Caco-2 (cell line): Measurements from ENCODE around the gene PLEKHM1. TPM values are rescaled to one million over a fixed set of nuclear protein-coding genes. Genes with fewer than 3 reads are reported as not detected.

Experiments
- BruUV-seq: library from RNA; stranded (reverse); fragments of 400-500 nt; replicated peaks from 2 replicates; lab custom pipeline; 2021; lab: Mats Ljungman, UMichigan
- CTCF ChIA-PET: fragments of 300-600 bp; sonication (Branson Sonifier 250); formaldehyde crosslinking; loops from one replicate; lab custom pipeline; 2022; ENCODE audit warnings: antibody characterized with exemption; lab: Charles Lee
- POLR2A ChIA-PET: fragments of 300-600 bp; sonication (Branson Sonifier 250); formaldehyde crosslinking; loops from one replicate; lab custom pipeline; 2022; ENCODE audit warnings: antibody characterized with exemption; lab: Charles Lee
- DNase-seq, 2 experiments: peaks; one replicate each; pipeline versions ENCODE4 v3.0.0 to v3.0.0-alpha.2; 2020 to 2022
- H3K27me3 ChIP-seq: replicated peaks from 2 replicates; pipeline ENCODE4 v1.6.0; 2011; ENCODE audit warnings: low read length; ENCODE audit not compliant: control insufficient read depth, insufficient read depth
- H3K36me3 ChIP-seq: 2 replicates; pipeline ENCODE4 v1.5.1; 2011; ENCODE audit warnings: low read length; ENCODE audit not compliant: control insufficient read depth, insufficient read depth
- H3K4me1 ChIP-seq: fragments of 250-450 bp; sonication (Bioruptor Pico); 2 replicates; pipeline ENCODE4 v1.5.1; 2020; ENCODE audit warnings: mild to moderate bottlenecking
- H3K4me3 ChIP-seq: 2 replicates; pipeline ENCODE4 v1.5.1; 2011; ENCODE audit warnings: low read depth, mild to moderate bottlenecking, control low read depth, low read length
- H3K9me3 ChIP-seq: fragments of 250-450 bp; sonication (Bioruptor Pico); 2 replicates; pipeline ENCODE4 v1.5.1; 2020; ENCODE audit warnings: mild to moderate bottlenecking, moderate library complexity
- H3K27ac Mint-ChIP-seq: one replicate; pipeline ENCODE4 v1.8.0; 2022; ENCODE audit warnings: mixed read lengths; ENCODE audit not compliant: unreplicated experiment
- H3K27me3 Mint-ChIP-seq: one replicate; pipeline ENCODE4 v1.8.0; 2022; ENCODE audit warnings: mixed read lengths; ENCODE audit not compliant: insufficient read depth, unreplicated experiment
- H3K36me3 Mint-ChIP-seq: one replicate; pipeline ENCODE4 v1.8.0; 2022; ENCODE audit warnings: mild to moderate bottlenecking, mixed read lengths; ENCODE audit not compliant: insufficient read depth, unreplicated experiment
- H3K4me1 Mint-ChIP-seq: one replicate; pipeline ENCODE4 v1.8.0; 2022; ENCODE audit warnings: low read depth, mixed read lengths; ENCODE audit not compliant: unreplicated experiment
- H3K4me3 Mint-ChIP-seq: one replicate; pipeline ENCODE4 v1.8.0; 2022; ENCODE audit warnings: mild to moderate bottlenecking, moderate library complexity, mixed read lengths; ENCODE audit not compliant: unreplicated experiment
- H3K9me3 Mint-ChIP-seq: one replicate; pipeline ENCODE4 v1.8.0; 2022; ENCODE audit warnings: mixed read lengths; ENCODE audit not compliant: unreplicated experiment
- intact Hi-C: fragments of 100-400 bp; cut with micrococcal nuclease; formaldehyde crosslinking; loops from one replicate; pipeline ENCODE4 v1.10.0; 2022; ENCODE audit not compliant: unreplicated experiment
- total RNA-seq: library from RNA; stranded (reverse); gene quantifications from 2 replicates; pipeline ENCODE4 v1.2.3, GENCODE V29; 2022
- TF ChIP-seq, protein P1 (sequence below), 2 experiments: fragments of 200-600 bp in 1 of 2; IDR thresholded peaks; 1 replicate in 1 of 2; 2 replicates in 1 of 2; pipeline versions ENCODE4 v1.5.1 to v1.8.0; 2011 to 2022; ENCODE audit warnings: antibody characterized with exemption in 1 of 2, control low read depth in 1 of 2, inconsistent platforms in 1 of 2, low read depth in 1 of 2, low read length in 1 of 2, mild to moderate bottlenecking in 1 of 2, moderate library complexity in 1 of 2; ENCODE audit not compliant: insufficient read depth in 1 of 2, severe bottlenecking in 1 of 2, unreplicated experiment in 1 of 2

Gene PLEKHM1
- total RNA-seq, 1 experiment from 2014 or later: 30.4 TPM

DNA sequence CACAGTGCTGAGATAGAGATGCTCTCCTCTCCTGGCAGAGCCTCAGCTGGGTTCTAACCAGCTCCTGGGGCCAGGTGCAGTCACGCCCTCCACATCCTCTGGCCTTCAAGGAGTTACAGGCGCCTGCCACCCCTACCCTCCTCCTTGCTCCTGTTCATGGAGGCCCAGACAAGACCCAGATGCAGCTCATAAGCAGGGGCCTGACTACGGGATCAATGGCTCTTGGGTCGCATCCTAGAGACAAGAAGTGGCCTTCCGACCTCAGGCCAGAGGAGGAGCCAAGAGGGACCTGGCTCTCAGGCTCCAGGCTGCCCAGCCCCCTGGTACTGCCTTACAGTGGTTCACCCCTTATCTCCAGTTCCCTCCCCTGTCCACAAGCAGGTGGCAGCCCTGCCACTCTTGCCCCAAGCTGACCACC is 80.9 kb downstream of the PLEKHM1 start:
- no peaks in the 10 kb centered on the region for H3K9me3 ChIP-seq
- Mint-ChIP-seq H3K36me3 (peaks cover 25% of the 10 kb centered on the region), H3K4me3 (no peak overlapping the region), H3K27me3 (no peaks in the 10 kb centered on the region), H3K9me3 (no peaks in the 10 kb centered on the region), H3K4me1 (peaks cover 22% of the 10 kb centered on the region), H3K27ac (peak overlapping the region; percentile 16)
- no peaks in the 10 kb centered on the region for H3K27me3 ChIP-seq
- peaks cover 31% of the 10 kb centered on the region for H3K4me1 ChIP-seq
- H3K36me3 ChIP-seq: peaks cover 3% of the 10 kb centered on the region
- CTCF ChIA-PET: interaction anchor here (1.2 to 1.5 kb wide), 2 partner anchors 16 to 21 kb away, joined by 3 to 9 read pairs; no protein-coding TSS in a partner anchor
- POLR2A ChIA-PET: interaction anchor here (1.4 kb wide), 1 partner anchor 16 kb away, joined by 4 read pairs; no protein-coding TSS in a partner anchor
- DNase-seq: no peak
- BruUV-seq: no TSS peak
- no peak overlapping the region for H3K4me3 ChIP-seq
- intact Hi-C loops: loop anchor here (2.0 kb wide), 1 partner anchor 15 kb away; no protein-coding TSS in a partner anchor
- TF ChIP-seq, protein P1, sequence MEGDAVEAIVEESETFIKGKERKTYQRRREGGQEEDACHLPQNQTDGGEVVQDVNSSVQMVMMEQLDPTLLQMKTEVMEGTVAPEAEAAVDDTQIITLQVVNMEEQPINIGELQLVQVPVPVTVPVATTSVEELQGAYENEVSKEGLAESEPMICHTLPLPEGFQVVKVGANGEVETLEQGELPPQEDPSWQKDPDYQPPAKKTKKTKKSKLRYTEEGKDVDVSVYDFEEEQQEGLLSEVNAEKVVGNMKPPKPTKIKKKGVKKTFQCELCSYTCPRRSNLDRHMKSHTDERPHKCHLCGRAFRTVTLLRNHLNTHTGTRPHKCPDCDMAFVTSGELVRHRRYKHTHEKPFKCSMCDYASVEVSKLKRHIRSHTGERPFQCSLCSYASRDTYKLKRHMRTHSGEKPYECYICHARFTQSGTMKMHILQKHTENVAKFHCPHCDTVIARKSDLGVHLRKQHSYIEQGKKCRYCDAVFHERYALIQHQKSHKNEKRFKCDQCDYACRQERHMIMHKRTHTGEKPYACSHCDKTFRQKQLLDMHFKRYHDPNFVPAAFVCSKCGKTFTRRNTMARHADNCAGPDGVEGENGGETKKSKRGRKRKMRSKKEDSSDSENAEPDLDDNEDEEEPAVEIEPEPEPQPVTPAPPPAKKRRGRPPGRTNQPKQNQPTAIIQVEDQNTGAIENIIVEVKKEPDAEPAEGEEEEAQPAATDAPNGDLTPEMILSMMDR (IDR thresholded peaks at IDR 0.05; ENCODE audit: insufficient read depth in 1 of 2, low read depth in 1 of 2, low read length in 1 of 2, severe bottlenecking in 1 of 2, unreplicated experiment in 1 of 2): no peak

GRCh38 chr17:45408611-45409421 is 81.7 kb downstream of the PLEKHM1 start:
- TF ChIP-seq, protein P1 (IDR thresholded peaks at IDR 0.05; ENCODE audit: insufficient read depth in 1 of 2, low read depth in 1 of 2, low read length in 1 of 2, severe bottlenecking in 1 of 2, unreplicated experiment in 1 of 2): no peak
- no peak overlapping the region for H3K4me3 ChIP-seq
- BruUV-seq: no TSS peak
- Mint-ChIP-seq H3K4me3 (no peak overlapping the region), H3K27me3 (no peaks in the 10 kb centered on the region), H3K4me1 (peaks cover 22% of the 10 kb centered on the region), H3K36me3 (peaks cover 28% of the 10 kb centered on the region), H3K27ac (peak overlapping the region; percentile 16), H3K9me3 (no peaks in the 10 kb centered on the region)
- DNase-seq: no peak
- H3K4me1 ChIP-seq: peaks cover 40% of the 10 kb centered on the region
- no peaks in the 10 kb centered on the region for H3K27me3 ChIP-seq
- no peaks in the 10 kb centered on the region for H3K9me3 ChIP-seq
- intact Hi-C loops: loop anchor here (2.0 kb wide), 1 partner anchor 16 kb away; no protein-coding TSS in a partner anchor
- ChIA-PET POLR2A (interaction anchor here (1.4 kb wide), 1 partner anchor 17 kb away, joined by 4 read pairs; no protein-coding TSS in a partner anchor), CTCF (interaction anchor here (0.6 to 1.5 kb wide), 3 partner anchors 17 to 132 kb away, joined by 3 to 9 read pairs (median 3); no protein-coding TSS in a partner anchor)
- H3K36me3 ChIP-seq: peaks cover 7% of the 10 kb centered on the region

GRCh38 chr17:45406107-45406506 is 84.4 kb downstream of the PLEKHM1 start:
- intact Hi-C loops: no loop called here
- ChIA-PET POLR2A (no interaction called here), CTCF (interaction anchor here (0.8 to 1.7 kb wide), 2 partner anchors 8 to 20 kb away, joined by 3 to 30 read pairs; no protein-coding TSS in a partner anchor)
- Mint-ChIP-seq H3K27me3 (no peaks in the 10 kb centered on the region), H3K4me3 (no peak overlapping the region), H3K9me3 (no peaks in the 10 kb centered on the region), H3K4me1 (peaks cover 17% of the 10 kb centered on the region), H3K27ac (no peak overlapping the region), H3K36me3 (peaks cover 24% of the 10 kb centered on the region)
- Histone ChIP-seq H3K36me3 (peaks cover 7% of the 10 kb centered on the region), H3K9me3 (no peaks in the 10 kb centered on the region), H3K4me1 (peaks cover 39% of the 10 kb centered on the region), H3K27me3 (no peaks in the 10 kb centered on the region), H3K4me3 (no peak overlapping the region)
- TF ChIP-seq, protein P1 (IDR thresholded peaks at IDR 0.05; ENCODE audit: insufficient read depth in 1 of 2, low read depth in 1 of 2, low read length in 1 of 2, severe bottlenecking in 1 of 2, unreplicated experiment in 1 of 2): no peak
- no peak for DNase-seq
- no TSS peak for BruUV-seq
